ENCODE measurements around the gene KREMEN1.

- TF ChIP-seq CTCF (IDR thresholded peaks at IDR 0.05) (no peak), POLR2AphosphoS5 (IDR thresholded peaks at IDR 0.05; ENCODE audit: low read depth, low read length) (no peak)
Measured at GRCh38 chr22:29207562-29208501, 135.0 kb downstream of the KREMEN1 start.
